Glutamatergic neuron (in vitro differentiated cells): ENCODE data around the gene MLST8. TPM values are rescaled to one million over a fixed set of nuclear protein-coding genes. Genes with fewer than 3 reads are reported as not detected.

Experiments used
- DNase-seq: peaks from one replicate; pipeline ENCODE4 v3.0.0; 2022
- H3K27ac Mint-ChIP-seq: one replicate; pipeline ENCODE4 v1.8.0; 2020; ENCODE audit warnings: mild to moderate bottlenecking, mixed read lengths, inconsistent platforms; ENCODE audit not compliant: unreplicated experiment
- H3K27me3 Mint-ChIP-seq: one replicate; pipeline ENCODE4 v1.8.0; 2020; ENCODE audit warnings: mild to moderate bottlenecking, moderate library complexity, mixed read lengths, inconsistent platforms; ENCODE audit not compliant: unreplicated experiment
- H3K36me3 Mint-ChIP-seq: one replicate; pipeline ENCODE4 v1.8.0; 2020; ENCODE audit warnings: mild to moderate bottlenecking, mixed read lengths, inconsistent platforms; ENCODE audit not compliant: unreplicated experiment
- H3K4me1 Mint-ChIP-seq: one replicate; pipeline ENCODE4 v1.8.0; 2020; ENCODE audit warnings: mild to moderate bottlenecking, low read depth, mixed read lengths, inconsistent platforms; ENCODE audit not compliant: unreplicated experiment
- H3K4me3 Mint-ChIP-seq: one replicate; pipeline ENCODE4 v1.8.0; 2020; ENCODE audit warnings: mild to moderate bottlenecking, mixed read lengths, inconsistent platforms; ENCODE audit not compliant: unreplicated experiment
- H3K9me3 Mint-ChIP-seq: one replicate; pipeline ENCODE4 v1.8.0; 2020; ENCODE audit warnings: mild to moderate bottlenecking, moderate library complexity, mixed read lengths, inconsistent platforms; ENCODE audit not compliant: unreplicated experiment
- total RNA-seq: library from RNA; stranded (reverse); fragmentation: NEBNext Ultra II Directional; extraction: Animal tissue kit (Norgen Biotek cat#: 25700); gene quantifications from one replicate; pipeline ENCODE4 v1.2.1, GENCODE V29; 2021; ENCODE audit not compliant: unreplicated experiment
- TF ChIP-seq, protein P1 (sequence below): fragments of 200-600 bp; sonication (generic); IDR thresholded peaks from one replicate; pipeline ENCODE4 v1.5.0; 2021; ENCODE audit not compliant: partially characterized antibody, unreplicated experiment

MLST8 gene
- total RNA-seq, 1 donor from 2014 or later = 57.9 TPM

DNA sequence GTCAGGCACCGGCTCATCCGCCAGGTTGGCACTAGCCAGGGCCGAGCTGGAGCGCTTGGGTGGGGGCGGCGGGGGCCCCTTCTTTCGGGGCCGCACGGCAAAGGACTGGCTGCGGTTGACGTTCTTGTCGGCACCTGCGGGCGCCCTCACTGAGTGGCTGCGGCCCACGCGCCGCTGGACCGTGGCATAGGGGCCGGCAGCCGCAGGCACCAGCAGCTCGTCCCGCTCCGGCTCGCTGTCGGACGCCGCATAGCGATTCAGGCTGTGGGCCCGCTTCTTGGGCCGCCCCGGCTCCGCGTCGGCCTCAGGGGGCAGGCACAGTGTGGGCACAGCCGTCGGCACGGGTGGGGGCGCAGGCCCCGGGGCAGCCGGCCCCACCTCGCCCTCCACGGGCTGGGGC lies 24.8 kb upstream of the MLST8 start:
- H3K4me3 Mint-ChIP-seq = no peak overlapping the region
- no peaks in the 10 kb centered on the region for H3K36me3 Mint-ChIP-seq
- H3K9me3 Mint-ChIP-seq = peaks cover 3% of the 10 kb centered on the region
- no peak for DNase-seq
- H3K27me3 Mint-ChIP-seq = no peaks in the 10 kb centered on the region
- no peak overlapping the region for H3K27ac Mint-ChIP-seq
- TF ChIP-seq, protein P1, sequence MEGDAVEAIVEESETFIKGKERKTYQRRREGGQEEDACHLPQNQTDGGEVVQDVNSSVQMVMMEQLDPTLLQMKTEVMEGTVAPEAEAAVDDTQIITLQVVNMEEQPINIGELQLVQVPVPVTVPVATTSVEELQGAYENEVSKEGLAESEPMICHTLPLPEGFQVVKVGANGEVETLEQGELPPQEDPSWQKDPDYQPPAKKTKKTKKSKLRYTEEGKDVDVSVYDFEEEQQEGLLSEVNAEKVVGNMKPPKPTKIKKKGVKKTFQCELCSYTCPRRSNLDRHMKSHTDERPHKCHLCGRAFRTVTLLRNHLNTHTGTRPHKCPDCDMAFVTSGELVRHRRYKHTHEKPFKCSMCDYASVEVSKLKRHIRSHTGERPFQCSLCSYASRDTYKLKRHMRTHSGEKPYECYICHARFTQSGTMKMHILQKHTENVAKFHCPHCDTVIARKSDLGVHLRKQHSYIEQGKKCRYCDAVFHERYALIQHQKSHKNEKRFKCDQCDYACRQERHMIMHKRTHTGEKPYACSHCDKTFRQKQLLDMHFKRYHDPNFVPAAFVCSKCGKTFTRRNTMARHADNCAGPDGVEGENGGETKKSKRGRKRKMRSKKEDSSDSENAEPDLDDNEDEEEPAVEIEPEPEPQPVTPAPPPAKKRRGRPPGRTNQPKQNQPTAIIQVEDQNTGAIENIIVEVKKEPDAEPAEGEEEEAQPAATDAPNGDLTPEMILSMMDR = no peak
- peaks cover 1% of the 10 kb centered on the region for H3K4me1 Mint-ChIP-seq

DNA sequence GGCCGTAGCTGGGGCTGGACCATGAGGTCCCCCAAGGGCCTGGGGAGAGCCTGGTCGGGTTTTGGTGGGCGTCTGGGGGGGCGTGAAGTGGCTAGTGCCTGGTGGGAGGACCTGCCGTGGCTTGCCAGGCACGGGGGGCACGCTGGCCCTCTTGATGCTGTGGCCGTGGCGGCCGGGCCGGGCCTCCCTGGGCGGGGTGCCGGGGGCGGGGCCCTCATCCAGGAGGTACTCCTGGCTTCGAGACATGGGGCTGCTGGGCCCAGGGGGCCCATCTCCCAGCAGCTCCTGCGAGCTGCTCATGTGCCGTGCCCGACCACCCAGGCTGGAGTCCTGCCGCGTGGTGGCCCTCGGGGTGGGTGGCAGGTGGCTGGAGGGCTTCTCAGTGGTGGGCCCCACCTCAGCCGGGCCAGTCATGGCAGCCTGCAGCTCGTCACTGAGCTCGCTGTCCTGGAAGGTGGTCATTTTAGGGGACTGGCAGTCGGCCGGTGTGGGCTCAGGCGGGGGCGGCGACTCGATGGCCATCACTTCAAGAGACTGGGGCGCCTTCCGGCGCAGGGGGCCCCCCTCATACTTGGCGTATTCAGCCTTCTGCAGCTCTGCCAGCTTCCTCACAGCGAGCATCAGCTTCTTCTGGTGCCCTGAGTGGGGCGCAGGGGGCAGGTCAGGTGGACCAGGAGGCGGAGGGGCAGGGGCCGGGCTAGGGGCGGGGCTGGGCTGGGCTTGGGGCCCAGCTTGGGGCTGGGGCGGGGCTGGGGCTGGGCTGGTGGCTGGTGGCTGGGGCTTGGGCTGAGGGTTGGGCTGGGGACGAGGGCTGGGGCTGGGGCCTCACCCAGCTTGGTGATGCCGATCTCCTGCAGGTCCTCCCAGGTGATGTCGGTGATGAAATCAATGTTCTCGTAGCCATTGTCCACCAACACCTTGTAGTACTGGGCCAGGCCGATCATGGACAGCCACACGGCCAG lies 24.0 kb upstream of the MLST8 start:
- H3K27me3 Mint-ChIP-seq = no peaks in the 10 kb centered on the region
- H3K27ac Mint-ChIP-seq = no peak overlapping the region
- H3K36me3 Mint-ChIP-seq = no peaks in the 10 kb centered on the region
- TF ChIP-seq, protein P1 = no peak
- DNase-seq = no peak
- no peak overlapping the region for H3K4me3 Mint-ChIP-seq
- H3K4me1 Mint-ChIP-seq = peaks cover 1% of the 10 kb centered on the region
- peaks cover 5% of the 10 kb centered on the region for H3K9me3 Mint-ChIP-seq

DNA sequence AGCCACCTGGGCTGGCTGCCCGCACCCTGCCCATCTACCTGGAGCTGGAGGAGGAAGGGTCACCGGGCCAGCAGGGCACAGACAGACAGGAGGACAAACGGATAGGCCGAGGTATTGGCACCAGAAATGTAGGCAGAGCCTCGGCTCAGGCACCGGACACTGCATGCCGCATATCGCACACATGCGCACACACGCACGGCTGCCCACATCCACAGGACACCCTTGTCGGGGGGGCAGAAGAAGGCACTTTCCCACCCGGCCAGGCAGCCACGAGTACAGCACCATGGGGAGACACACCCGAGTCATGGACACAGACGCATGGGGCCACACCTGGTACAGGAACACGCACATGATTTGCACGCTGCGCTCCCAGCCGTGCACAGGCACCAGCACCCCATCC lies 23.3 kb upstream of the MLST8 start:
- Mint-ChIP-seq H3K4me3 (no peak overlapping the region), H3K36me3 (no peaks in the 10 kb centered on the region), H3K9me3 (peaks cover 5% of the 10 kb centered on the region), H3K27me3 (no peaks in the 10 kb centered on the region), H3K27ac (peak overlapping the region; percentile 19), H3K4me1 (peaks cover 1% of the 10 kb centered on the region)
- no peak for DNase-seq
- TF ChIP-seq, protein P1 = no peak

DNA sequence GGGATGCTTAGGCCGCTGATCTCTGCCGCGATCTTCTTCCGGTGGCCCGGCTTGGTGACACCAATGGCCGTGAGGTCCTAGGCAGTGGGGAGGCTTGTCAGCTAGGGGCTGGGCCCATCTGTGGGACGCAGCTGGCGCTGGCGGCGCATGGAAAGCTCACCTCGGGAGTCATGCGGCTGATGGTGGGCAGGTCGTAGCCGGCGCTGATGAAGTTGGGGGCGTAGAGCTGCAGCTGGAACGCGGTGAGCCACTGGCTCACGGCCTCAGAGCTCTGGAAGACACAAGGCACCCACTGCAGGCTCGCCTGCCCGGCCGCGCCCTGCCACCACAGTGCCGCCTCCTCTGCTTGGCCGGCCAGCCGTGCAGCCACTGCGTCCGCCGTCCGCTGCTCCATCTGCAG lies 21.6 kb upstream of the MLST8 start:
- Mint-ChIP-seq H3K9me3 (peaks cover 5% of the 10 kb centered on the region), H3K27me3 (no peaks in the 10 kb centered on the region), H3K4me1 (peaks cover 1% of the 10 kb centered on the region), H3K27ac (no peak overlapping the region), H3K4me3 (no peak overlapping the region), H3K36me3 (no peaks in the 10 kb centered on the region)
- no peak for DNase-seq
- TF ChIP-seq, protein P1 = no peak

DNA sequence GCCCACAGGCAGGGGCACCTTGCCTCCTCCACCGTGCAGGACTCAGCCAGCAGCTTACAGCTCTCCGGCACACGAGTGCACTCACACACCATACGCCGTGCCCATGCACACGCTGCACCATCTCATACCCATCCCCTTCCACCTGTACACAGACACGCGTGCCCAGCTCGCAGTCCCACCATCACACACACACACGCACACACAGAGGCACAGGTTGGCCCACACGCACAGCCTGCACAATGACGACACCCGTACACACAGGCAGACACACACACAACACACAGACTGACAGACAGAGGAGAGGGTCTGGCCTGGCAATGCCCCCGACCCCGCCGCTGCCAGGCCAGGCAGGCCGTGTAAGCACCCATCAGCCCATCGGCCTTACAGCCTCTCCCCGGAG lies 20.9 kb upstream of the MLST8 start:
- no peak overlapping the region for H3K27ac Mint-ChIP-seq

More for the DNA sequence above, 20.9 kb upstream of the MLST8 start:
- no peak overlapping the region for H3K4me3 Mint-ChIP-seq
- no peaks in the 10 kb centered on the region for H3K27me3 Mint-ChIP-seq
- H3K9me3 Mint-ChIP-seq = peaks cover 5% of the 10 kb centered on the region
- no peak for DNase-seq
- H3K4me1 Mint-ChIP-seq = peaks cover 1% of the 10 kb centered on the region
- TF ChIP-seq, protein P1 = no peak
- no peaks in the 10 kb centered on the region for H3K36me3 Mint-ChIP-seq
